GM18517 (cell line): ENCODE results near the gene UPK3B.
A peak's percentile ranks its signal among the peaks of the same experiment; 100 is the strongest.
"Not testable (repeated sequence)": the region's sequence is repeated elsewhere in the genome, so short reads cannot be mapped to it uniquely, and the experiment has no call there.

Source experiments
- ATAC-seq: cut with Tn5 transposase; IDR thresholded peaks from one replicate; pipeline ENCODE4 v1.9.1; 2021; ENCODE audit warnings: mild to moderate bottlenecking, moderate library complexity; ENCODE audit not compliant: unreplicated experiment

The UPK3B gene

DNA sequence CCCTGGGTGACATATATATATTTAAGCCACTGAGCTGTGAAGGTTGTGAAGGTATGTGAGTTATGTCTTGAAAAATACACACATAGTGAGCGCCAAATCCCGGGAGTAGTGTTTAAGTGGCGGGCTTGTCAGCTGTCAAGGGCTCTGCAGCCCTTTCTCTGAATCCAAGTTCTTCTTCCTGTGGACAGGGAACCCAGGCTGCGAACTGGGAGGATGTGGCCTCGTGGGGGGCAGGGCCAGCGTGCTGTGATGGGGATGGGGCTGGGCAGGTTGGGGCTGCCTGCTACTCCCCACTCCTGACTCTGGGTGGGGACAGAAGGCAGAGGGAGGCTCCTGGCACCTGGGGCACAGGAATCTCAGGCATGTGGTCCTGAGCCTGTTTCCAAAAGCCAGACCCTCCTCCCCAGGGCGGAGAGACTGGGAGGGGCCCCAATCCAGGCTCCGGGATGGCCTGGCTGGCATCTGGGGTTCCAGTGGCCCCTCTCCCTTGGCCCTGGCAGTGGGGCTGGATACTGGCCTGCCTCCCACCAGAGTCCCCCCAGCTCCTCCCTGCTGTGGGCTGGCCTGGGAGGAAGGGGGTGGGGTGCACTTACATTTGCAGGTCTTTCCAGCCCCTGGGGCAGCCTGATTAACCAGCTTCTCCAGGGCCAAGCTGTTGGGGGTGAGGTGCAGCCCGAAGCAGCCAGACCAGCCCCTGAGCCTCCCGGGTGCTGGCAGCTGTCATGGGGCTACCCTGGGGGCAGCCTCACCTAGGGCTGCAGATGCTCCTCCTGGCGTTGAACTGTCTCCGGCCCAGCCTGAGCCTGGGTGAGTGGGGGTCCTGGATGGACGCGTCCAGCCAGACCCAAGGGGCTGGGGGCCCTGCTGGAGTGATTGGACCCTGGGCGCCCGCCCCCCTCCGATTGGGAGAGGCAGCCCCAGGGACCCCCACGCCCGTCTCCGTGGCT is at the start of gene UPK3B:
UPK3B (plus strand) TSS at position 622 of the 947 bp plus-strand sequence; CDS start at position 723, 101 bp downstream.
- ATAC-seq = no peak

DNA sequence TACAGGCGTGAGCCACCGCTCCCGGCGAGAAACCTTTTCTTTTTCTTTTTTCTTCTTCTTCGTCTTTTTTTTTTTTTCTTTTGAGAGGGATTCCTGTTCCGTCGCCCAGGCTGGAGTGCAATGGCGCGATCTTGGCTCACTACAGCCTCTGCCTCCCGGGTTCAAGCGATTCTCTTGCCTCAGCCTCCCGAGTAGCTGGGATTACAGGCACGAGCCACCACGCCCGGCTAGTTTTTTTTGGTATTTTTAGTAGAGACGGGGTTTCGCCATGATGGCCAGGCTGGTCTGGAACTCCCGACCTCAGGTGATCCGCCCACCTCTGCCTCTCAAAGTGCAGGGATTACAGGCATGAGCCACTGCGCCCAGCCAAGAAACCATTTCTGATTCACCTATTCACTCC is 49.6 kb upstream of the UPK3B start:
- ATAC-seq = not testable (repeated sequence)

DNA sequence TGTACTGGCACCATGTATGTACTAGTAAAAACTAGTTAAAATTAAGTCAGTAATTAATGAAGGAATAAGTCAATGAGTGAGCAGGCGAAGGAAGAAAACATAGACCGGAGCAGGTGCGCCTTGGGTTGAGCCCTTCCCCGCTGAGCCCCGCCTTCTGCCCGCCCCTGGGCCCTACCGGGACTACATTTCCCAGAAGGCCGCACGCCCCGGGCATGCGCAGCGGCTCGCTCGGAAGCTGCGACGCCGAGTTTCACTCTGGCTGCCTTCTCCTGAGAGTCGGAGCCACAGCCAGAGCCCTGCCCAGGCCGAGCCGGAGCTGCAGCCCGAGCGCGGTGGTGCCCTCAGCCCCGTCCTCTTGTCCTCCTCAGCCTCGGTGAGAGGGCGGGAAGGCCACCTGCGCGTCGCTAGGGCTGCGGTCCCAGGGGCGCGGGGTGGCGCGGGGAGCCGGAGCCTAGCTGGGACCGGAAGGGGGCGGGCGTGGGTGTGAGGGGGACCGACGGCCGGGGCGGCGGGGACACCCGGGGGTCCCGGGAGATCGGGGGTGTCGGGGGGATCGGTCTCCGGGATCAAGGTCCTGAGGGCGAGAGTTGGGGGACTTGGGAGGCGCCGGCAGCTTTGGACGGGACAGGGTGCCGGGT is 48.8 kb upstream of the UPK3B start, which contains the start of gene DTX2:
DTX2 (plus strand) TSS at position 246 of the 638 bp plus-strand sequence. CDS start 18,801 bp downstream, outside the sequence.
- ATAC-seq = peak; percentile 97

DNA sequence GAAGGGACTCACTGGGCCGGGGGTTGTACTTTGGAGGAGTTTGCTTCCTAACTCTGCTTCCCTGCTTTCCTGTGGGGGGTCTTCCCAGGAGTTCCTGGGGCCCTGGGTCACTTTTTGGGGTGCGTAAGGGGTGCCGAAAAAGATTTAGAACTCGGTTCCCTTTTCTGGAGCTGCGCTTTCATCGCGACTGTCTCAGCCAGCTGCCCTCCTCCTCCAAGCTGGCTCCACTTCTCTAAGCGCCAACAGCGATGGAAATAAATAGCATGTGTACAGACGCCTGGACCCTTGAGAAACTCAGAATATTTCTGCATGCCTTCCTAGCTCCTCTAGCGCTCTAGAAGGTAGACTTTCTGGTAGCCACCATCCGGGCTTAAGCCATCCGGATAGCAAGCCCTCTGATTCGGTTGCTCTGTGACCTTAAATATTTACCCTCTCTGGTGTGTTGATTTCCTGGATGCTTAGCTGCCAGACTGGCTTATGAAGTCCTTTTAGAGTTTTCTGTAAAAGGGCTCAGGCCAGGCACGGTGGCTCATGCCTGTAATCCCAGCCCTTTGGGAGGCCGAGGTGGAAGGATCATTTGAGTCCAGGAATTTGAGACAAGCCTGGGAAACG is 48.0 kb upstream of the UPK3B start:
- not testable (repeated sequence) for ATAC-seq

DNA sequence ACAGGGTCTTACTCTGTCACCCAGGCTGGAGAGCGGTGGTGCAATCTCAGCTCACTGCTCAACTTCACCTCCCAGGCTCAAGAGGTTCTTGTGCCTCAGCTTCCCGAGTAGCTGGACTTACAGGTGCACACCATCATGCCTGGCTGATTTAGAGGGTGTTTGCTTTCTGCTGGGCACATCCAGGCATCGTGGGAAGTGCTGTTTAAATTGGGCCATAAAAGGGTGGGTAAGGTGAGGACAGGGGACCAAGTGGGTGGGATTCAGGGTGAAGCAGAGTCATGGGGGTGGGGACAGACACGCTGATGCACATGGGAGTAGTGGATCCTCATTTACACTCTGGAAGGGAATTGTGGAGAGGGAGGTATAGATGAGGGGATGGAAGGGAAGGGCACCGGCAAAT is 45.4 kb upstream of the UPK3B start:
- not testable (repeated sequence) for ATAC-seq

DNA sequence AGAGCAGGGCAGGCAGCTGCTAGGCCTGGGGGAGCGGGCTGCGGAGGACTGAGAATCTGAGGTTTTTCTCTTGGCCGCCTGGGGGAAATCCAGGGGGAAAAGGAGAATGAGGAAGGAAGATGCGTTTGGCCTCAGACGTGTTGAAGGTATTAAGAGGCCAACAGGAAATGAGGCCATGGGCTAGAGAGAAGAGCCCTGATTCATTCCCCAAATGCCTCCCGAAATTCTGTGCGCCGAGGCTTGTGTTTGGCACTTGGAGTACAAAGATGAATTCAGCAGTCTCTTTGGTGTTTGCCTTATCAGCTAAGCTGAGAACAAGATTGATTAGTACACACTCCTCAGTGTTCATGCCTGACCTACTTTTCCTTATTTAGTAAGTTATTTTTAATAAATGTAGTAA is 44.4 kb upstream of the UPK3B start:
- ATAC-seq = not testable (repeated sequence)

DNA sequence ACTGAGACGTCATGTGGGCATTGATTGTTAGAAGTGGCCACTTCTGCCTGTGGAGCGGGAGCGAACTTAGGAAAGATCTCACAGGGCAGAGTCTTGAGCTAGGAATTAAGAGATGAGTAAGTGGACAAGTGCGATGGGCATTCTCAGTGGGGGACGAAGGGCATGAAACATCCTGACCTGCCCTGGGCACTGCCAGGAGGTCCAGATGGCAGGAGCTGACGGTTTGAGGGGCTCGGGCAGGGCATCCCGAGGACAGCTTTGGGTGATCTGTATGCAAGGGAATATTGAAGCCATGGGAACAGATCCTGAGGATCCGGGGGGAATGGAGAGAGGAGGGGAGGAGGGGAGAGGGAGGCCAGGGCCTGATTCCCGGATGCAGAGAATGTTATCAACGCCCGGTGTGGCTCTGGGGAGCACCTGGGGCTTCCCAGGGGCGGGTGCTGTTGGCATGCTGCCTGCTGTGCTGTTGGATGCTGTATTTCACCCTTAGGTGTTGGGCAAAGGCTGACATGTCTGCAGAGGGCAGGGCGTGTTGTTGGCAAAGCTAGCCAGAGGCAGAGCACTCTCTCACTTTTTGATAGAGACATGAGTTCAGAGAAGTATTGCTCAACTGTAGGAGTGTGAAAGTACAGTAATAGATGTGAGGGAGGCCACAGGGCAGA is 42.5 kb upstream of the UPK3B start:
- not testable (repeated sequence) for ATAC-seq

DNA sequence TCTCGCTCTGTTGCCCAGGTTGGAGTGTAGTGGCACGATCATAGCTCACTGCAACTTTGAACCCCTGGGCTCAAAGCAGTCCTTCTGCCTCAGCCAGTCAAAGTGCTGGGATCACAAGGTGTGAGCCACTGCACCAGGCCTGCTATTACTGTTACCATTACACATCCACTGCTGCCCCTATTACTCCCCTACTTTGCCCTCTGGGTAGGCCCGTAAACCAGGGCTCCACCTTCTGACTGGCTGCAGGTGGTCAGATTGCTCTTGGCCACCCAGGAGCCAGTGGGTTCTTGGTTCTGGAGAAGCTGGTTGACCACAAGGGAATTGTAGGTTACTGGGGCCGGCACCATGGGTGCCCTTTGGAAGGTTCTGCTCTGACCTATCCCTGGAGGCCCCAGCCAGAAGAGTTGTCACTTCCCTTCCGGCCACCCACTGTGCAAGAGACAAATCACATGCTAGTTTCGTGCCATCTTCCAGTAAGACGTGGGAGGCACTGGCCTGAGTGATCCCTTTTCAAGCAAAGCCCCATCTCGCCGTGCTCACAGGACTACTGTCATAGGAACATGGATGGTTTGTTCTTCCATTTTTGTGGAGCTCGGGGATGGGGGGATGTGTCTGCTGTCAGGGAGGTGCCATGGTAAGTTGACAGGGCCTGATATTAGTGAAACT is 38.7 kb upstream of the UPK3B start:
- not testable (repeated sequence) for ATAC-seq

DNA sequence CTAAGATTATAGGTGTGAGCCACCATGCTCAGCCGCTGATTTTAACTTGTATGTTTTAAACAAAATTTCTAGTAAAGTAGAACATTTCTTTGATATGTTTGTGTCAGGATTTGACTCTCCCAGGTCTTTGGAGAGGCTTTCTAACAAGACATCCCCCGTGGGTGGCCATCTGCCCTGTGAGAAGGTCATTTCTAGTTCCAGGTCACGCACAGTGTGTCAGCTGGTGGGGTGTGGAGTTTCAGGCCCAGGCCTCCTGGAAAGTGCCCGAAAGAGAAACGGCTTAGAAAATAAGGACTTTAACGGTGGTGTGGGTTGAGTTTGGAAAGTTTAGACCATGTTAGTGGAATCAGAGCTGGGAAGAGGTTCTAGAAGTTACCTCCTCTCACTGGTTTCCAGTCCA is 37.3 kb upstream of the UPK3B start:
- not testable (repeated sequence) for ATAC-seq

DNA sequence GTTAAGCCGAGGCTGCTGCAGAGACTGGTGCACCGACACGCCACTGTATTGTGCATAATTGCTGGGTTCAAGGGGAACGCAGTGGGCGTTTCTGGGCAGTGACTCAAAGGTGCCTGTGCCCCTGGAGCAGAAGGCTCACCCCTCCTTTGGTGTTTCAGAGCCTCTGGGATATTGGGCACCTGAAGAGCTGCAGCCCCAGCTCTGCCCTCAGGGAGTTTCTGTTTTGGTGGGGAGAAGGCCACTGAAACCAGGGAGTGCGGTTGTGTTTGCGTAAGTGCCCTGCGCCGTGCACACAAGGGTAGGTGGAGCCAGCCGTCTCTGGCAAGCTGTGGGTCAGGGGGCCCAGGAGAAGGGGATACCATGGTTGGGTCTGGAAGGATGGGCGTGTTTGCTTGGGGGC is 34.1 kb upstream of the UPK3B start:
- ATAC-seq = not testable (repeated sequence)

DNA sequence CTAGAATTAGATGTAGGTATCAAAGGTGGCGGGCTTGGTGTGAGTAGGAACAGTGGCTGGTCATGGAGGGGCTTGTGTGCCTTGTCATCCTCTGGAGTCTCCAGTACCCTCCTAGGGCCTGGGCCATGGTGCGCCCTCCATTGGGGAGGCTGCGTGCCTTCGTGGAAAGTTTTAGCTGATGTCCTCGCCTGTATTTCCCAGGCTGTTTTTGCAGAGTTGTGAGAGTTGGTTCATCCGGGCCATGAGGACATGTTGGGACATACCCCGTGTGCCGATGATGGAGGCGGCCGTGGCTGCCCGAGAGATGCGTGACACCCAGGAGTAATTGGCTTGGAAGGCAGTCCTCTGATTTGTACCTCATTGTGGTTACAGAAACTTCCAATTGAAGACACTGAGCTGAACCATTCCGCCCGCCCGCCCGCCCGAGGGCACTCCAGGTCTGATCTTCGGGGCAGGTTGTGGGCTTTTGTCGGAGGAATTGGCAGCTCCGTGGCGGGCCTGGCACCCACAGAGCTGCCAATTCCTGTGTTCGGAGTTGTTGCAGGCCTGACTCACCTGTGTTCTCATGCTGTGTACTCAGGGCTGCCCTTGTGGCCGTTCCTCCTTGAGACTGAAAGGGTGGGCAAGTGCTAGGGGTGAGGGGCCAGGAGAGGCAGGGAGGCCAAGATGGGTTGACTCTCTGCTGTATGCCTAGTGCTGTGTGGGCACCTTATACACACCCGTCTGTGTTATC is 33.4 kb upstream of the UPK3B start:
- ATAC-seq = not testable (repeated sequence)

DNA sequence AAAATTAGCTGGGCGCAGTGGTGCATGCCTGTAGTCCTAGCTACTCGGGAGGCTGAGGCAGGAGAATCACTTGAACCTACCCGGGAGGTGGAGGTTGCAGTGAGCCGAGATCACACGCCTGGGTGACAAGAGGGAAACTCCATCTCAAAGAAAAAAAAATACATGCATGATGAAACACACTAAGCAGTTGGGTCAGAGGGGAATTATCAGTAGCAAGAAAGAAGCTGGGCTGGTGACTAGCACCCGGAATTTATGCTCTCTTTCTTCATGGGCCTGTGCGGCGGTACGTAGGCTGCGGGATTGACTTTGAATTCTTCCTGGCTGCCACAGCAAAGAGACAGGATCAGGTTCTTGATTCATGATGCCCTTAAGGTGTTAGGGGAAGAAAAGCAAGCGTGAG is 30.7 kb upstream of the UPK3B start:
- ATAC-seq = not testable (repeated sequence)

DNA sequence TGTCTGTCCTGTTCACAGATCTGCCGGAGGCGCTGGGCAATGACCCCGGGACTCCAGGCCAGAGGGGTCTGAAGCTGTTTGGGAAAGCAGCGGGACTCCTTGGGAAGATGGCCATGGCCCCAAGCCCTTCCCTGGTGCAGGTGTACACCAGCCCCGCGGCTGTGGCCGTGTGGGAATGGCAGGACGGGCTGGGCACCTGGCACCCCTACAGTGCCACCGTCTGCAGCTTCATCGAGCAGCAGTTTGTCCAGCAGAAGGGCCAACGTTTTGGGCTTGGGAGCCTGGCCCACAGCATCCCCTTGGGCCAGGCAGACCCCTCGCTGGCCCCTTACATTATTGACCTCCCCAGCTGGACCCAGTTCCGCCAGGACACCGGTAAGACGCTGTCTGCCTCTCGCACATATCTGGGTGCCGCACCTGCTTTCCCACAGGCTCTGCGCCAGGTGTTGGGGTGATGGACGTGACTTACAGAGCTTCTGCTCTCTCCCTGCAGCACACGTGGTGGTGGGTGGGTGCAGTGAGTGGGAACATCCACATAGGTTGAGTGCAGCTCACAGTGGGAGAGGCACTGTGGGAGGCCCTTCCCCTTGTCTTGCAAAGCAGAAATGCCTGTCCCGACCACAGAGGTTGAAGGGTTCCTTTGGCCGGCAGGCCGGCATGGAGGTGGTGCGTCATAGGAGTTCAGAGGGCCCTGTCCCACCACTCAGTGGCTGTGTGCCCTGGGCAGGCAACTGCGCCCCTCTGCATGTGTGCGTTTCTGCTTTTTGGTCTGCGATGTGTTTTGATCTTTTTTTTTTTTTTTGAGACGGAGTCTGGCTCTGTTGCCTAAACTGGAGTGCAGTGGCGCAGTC is 29.7 kb upstream of the UPK3B start:
- ATAC-seq = not testable (repeated sequence)

DNA sequence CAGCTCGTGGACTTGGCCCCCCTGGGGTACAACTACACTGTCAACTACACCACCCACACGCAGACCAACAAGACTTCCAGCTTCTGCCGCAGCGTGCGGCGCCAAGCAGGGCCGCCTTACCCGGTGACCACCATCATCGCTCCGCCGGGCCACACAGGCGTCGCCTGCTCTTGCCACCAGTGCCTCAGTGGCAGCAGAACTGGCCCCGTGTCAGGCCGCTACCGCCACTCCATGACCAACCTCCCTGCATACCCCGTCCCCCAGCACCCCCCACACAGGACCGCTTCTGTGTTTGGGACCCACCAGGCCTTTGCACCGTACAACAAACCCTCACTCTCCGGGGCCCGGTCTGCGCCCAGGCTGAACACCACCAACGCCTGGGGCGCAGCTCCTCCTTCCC is 27.7 kb upstream of the UPK3B start:
- not testable (repeated sequence) for ATAC-seq

DNA sequence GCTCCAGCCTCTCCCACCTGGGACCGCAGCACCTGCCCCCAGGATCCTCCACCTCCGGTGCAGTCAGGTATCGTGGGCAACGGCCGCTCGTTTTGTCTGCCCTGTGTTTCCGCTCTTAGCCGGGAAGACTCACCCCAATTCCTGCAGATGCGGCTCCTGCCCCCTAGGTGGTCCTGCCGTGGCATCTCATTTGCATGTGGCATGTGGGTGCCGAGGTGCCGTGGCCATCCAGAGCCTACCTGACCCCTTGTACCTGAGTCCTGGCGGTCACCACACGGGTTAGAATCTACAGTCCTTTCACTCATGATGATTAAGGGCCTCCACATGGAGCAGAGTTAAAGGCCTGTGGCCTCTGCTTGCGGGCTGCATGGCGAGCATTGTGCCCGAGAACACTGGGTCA is 27.3 kb upstream of the UPK3B start:
- ATAC-seq = not testable (repeated sequence)

DNA sequence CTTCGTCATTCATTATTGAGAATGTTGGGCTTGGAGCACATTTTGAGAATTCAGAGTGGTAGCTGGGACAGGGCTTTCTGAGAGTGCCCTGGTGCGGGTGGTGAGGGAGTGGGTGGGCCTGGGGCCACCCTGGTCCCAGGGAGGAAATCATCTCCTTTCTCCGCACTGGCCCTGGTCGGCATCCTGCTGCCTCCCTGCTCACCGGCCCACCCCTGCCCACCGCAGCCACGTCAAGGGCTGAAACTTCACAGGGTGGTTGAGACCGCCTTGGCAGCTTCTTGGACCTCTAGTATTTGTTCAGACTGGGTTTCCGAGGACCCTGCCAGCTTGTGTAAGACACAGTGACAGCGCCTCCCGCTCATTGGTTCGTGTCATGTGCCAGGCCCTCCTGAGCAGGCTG is 25.9 kb upstream of the UPK3B start:
- not testable (repeated sequence) for ATAC-seq

DNA sequence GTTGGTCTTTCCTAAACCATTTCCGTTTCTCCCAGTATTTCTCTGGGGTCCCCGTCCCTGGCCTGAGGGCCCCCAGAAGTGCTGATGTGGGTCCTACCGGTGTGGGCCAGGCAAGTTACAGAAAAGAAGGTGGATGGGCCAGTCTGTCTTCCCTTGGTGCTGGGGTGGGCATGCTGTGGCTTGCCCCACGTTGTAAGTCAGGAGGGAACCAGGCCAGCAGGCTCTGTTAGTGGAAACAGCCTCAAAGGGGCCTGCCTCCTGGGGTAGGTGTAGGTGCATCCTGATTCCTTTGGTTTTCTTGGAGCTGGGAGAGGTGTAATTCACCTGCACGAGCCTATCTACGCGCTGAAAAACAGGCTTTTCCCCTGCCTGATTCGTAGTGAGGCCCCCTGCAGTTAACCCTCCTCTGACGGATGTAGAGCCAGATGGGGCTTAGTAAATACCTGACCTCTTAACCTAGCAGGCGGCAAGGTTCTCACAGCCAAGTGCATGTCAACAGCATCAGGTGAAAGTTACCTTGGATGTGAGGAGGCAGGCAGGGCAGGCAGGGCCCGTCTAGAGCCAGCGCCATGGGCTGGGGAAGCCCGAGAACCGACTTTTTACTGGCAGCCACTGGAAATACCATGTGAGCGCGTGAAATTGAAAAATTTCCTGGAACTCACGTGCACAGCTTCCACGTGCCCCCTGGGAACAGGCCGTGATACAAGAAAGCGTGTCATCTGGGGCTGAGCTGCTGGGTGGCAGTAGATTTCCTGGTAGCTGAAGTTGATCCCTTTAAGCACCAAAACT is 24.3 kb upstream of the UPK3B start:
- not testable (repeated sequence) for ATAC-seq

DNA sequence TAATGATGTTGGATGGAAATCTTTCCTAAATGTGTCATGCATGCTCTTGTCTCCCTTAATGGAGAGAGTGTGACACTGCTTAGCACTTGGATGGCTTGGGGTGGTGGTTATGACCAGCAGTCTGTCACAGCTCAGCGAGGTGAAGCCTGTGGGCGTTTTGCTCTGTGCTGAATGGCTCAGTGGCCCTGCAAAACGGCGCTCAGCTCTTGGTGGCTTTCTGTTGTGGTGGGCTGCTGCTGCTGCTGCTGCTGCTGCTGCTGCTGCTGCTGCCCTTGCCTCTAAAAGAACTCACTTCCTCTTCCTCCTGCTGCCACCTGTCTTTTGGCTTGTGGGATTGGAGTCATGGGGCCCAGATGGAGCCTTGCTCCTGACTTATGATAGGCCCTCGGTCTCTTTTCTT is 23.7 kb upstream of the UPK3B start:
- peak; percentile 99 for ATAC-seq
